Measurements from ENCODE around the gene ACOT8. TPM values are rescaled to one million over a fixed set of nuclear protein-coding genes. Genes with fewer than 3 reads are reported as not detected.

The ACOT8 gene
- total and polyA plus RNA-seq, 2 donors (not counting 1 experiment from before 2014, with no cell fraction given), result 32.4 to 64.7 TPM

- H3K9me3 Mint-ChIP-seq (ENCODE audit: insufficient read depth), result no peaks in the 10 kb centered on the region
- CTCF ChIA-PET, result no interaction called here
- peak overlapping the region; percentile 93 for H3K4me3 Mint-ChIP-seq
- WGBS (ENCODE audit: insufficient coverage), result 38% methylated on average over 1 of the region's 13 CpGs
- H3K27ac ChIP-seq (ENCODE audit: low read length in 2 of 2), result peak overlapping the region; percentile 88
- peak overlapping the region; percentile 90 for H3K4me2 ChIP-seq (replicated peaks; ENCODE audit: low read depth, low read length, poor library complexity, severe bottlenecking)
- intact Hi-C loops (cut with micrococcal nuclease), result loop anchor here (1.0 kb wide), 7 partner anchors 23 to 113 kb away; partner anchors contain the start of genes CTSA, DNTTIP1, NEURL2 and UBE2C
- peaks cover 76% of the 10 kb centered on the region for H3K79me2 ChIP-seq (ENCODE audit: control insufficient read depth, insufficient read depth, low read length)
- H3K4me3 ChIP-seq (ENCODE audit: control extremely low read depth in 1 of 5, extremely low read depth in 1 of 5, insufficient read depth in 1 of 5, low read depth in 2 of 5, low read length in 4 of 5), result peak overlapping the region; percentile 69 to 94 (median 81)
- ATAC-seq (ENCODE audit: low read depth), result peak; percentile 4
- no peaks in the 10 kb centered on the region for H4K20me1 ChIP-seq (ENCODE audit: control insufficient read depth, insufficient read depth, low read length, poor library complexity, severe bottlenecking)
- peaks cover 0 to 3% (median 0%) of the 10 kb centered on the region in 3 donors for H3K9me3 ChIP-seq (ENCODE audit: control extremely low read depth in 1 of 3, control insufficient read depth in 2 of 3, insufficient read depth in 1 of 3, low read length in 2 of 3)
- H3K27me3 Mint-ChIP-seq, result no peaks in the 10 kb centered on the region
- H3K4me1 ChIP-seq (ENCODE audit: control insufficient read depth in 2 of 2, insufficient read depth in 2 of 2, low read length in 2 of 2), result peaks cover 18 to 29% of the 10 kb centered on the region in 2 donors
- peak overlapping the region; percentile 78 for H3K9ac ChIP-seq (ENCODE audit: low read length)
- POLR2A ChIA-PET, result interaction anchor here (0.6 to 1.6 kb wide), 5 partner anchors 16 to 451 kb away, joined by 3 to 5 read pairs (median 4); partner anchors contain the start of genes CTSA, NEURL2 and PCIF1
- peaks cover 0 to 20% of the 10 kb centered on the region in 2 experiments for H3K36me3 ChIP-seq (replicated peaks in 1 of 2; ENCODE audit: control extremely low read depth in 1 of 2, control insufficient read depth in 1 of 2, extremely low read depth in 1 of 2, insufficient read depth in 2 of 2, low read length in 1 of 2)
- peak overlapping the region; percentile 90 for H2AFZ ChIP-seq (ENCODE audit: insufficient read depth, low read depth, low read length, poor library complexity, severe bottlenecking)
- H3K4me1 Mint-ChIP-seq, result peaks cover 38% of the 10 kb centered on the region
- peak overlapping the region; percentile 96 for H3K27ac Mint-ChIP-seq
- H3K27me3 ChIP-seq (replicated peaks in 1 of 4; ENCODE audit: control extremely low read depth in 1 of 4, control insufficient read depth in 3 of 4, insufficient read depth in 4 of 4, low read length in 3 of 4), result no peaks in the 10 kb centered on the region
- TF ChIP-seq CTCF (IDR thresholded peaks at IDR 0.05) (no peak), EZH2 (IDR thresholded peaks at IDR 0.05; ENCODE audit: borderline replicate concordance, insufficient read depth, low read depth, low read length, poor library complexity, severe bottlenecking) (no peak)
- no peak for DNase-seq
Measured at GRCh38 chr20:45857882-45858216, 657 bp upstream of the ACOT8 start.

GRCh38 chr20:45853484-45853883 is 3.7 kb downstream of the ACOT8 start:
- H3K9ac ChIP-seq (ENCODE audit: low read length), result no peak overlapping the region
- H4K20me1 ChIP-seq (ENCODE audit: control insufficient read depth, insufficient read depth, low read length, poor library complexity, severe bottlenecking), result no peaks in the 10 kb centered on the region
- H3K4me2 ChIP-seq (replicated peaks; ENCODE audit: low read depth, low read length, poor library complexity, severe bottlenecking), result no peak overlapping the region
- ChIA-PET POLR2A (no interaction called here), CTCF (interaction anchor here (1.8 kb wide), 1 partner anchor 55 kb away, joined by 3 read pairs; no protein-coding TSS in a partner anchor)
- Mint-ChIP-seq H3K4me1 (peaks cover 30% of the 10 kb centered on the region), H3K27me3 (no peaks in the 10 kb centered on the region), H3K27ac (no peak overlapping the region), H3K9me3 (ENCODE audit: insufficient read depth) (no peaks in the 10 kb centered on the region), H3K4me3 (no peak overlapping the region)
- no CpG with 5 or more reads among the region's 2 CpGs for WGBS (ENCODE audit: insufficient coverage)
- no peak overlapping the region for H2AFZ ChIP-seq (ENCODE audit: insufficient read depth, low read depth, low read length, poor library complexity, severe bottlenecking)
- H3K9me3 ChIP-seq (ENCODE audit: control extremely low read depth in 1 of 3, control insufficient read depth in 2 of 3, insufficient read depth in 1 of 3, low read length in 2 of 3), result peaks cover 0 to 3% (median 0%) of the 10 kb centered on the region in 3 donors
- no peak for TF ChIP-seq CTCF (IDR thresholded peaks at IDR 0.05)
- no peak for TF ChIP-seq EZH2 (IDR thresholded peaks at IDR 0.05; ENCODE audit: borderline replicate concordance, insufficient read depth, low read depth, low read length, poor library complexity, severe bottlenecking)
- peaks cover 17 to 29% of the 10 kb centered on the region in 2 donors for H3K4me1 ChIP-seq (ENCODE audit: control insufficient read depth in 2 of 2, insufficient read depth in 2 of 2, low read length in 2 of 2)
- ATAC-seq (ENCODE audit: low read depth), result no peak
- no peak for DNase-seq
- no peak overlapping the region for H3K4me3 ChIP-seq (ENCODE audit: control extremely low read depth in 1 of 5, extremely low read depth in 1 of 5, insufficient read depth in 1 of 5, low read depth in 2 of 5, low read length in 4 of 5)
- no peak overlapping the region for H3K27ac ChIP-seq (ENCODE audit: low read length in 2 of 2)
- no peaks in the 10 kb centered on the region for H3K27me3 ChIP-seq (replicated peaks in 1 of 4; ENCODE audit: control extremely low read depth in 1 of 4, control insufficient read depth in 3 of 4, insufficient read depth in 4 of 4, low read length in 3 of 4)
- H3K79me2 ChIP-seq (ENCODE audit: control insufficient read depth, insufficient read depth, low read length), result peaks cover 61% of the 10 kb centered on the region
- peaks cover 0 to 40% of the 10 kb centered on the region in 2 experiments for H3K36me3 ChIP-seq (replicated peaks in 1 of 2; ENCODE audit: control extremely low read depth in 1 of 2, control insufficient read depth in 1 of 2, extremely low read depth in 1 of 2, insufficient read depth in 2 of 2, low read length in 1 of 2)
- intact Hi-C loops (cut with micrococcal nuclease), result no loop called here

Measured in B cell (primary cell).